Activated B cell treated with CpG ODN at 0.5 μM for 24 hours (primary cell): ENCODE measurements around the gene FILIP1. TPM values are rescaled to one million over a fixed set of nuclear protein-coding genes. Genes with fewer than 3 reads are reported as not detected.

ENCODE experiments used
- ATAC-seq: fragments of 200-7000 bp; cut with Tn5 transposase; one replicate; pipeline ENCODE4 v1.10.0; 2021; ENCODE audit warnings: low read depth, mild to moderate bottlenecking, moderate library complexity
- CTCF ChIA-PET: fragments of 350-600 bp; sonication (Branson Sonifier 250); formaldehyde crosslinking; loops from one replicate; lab custom pipeline; 2021; ENCODE audit warnings: antibody characterized with exemption; lab: Charles Lee
- POLR2A ChIA-PET: fragments of 350-600 bp; sonication (Branson Sonifier 250); formaldehyde crosslinking; loops from one replicate; lab custom pipeline; 2021; ENCODE audit warnings: antibody characterized with exemption; lab: Charles Lee
- DNase-seq: peaks from one replicate; pipeline ENCODE4 v3.0.0; 2022
- H3K27ac Mint-ChIP-seq: one replicate; pipeline ENCODE4 v1.8.0; 2020; ENCODE audit warnings: mixed read lengths
- H3K27me3 Mint-ChIP-seq: one replicate; pipeline ENCODE4 v1.8.0; 2021; ENCODE audit warnings: mixed read lengths
- H3K36me3 Mint-ChIP-seq: one replicate; pipeline ENCODE4 v1.8.0; 2021; ENCODE audit warnings: low read depth, mixed read lengths
- H3K4me1 Mint-ChIP-seq: one replicate; pipeline ENCODE4 v1.8.0; 2021; ENCODE audit warnings: mixed read lengths
- H3K4me3 Mint-ChIP-seq: one replicate; pipeline ENCODE4 v1.8.0; 2020; ENCODE audit warnings: mild to moderate bottlenecking, mixed read lengths
- H3K9me3 Mint-ChIP-seq: one replicate; pipeline ENCODE4 v1.8.0; 2020; ENCODE audit warnings: mixed read lengths
- intact Hi-C: fragments of 100-400 bp; cut with micrococcal nuclease; formaldehyde crosslinking; loops from one replicate; pipeline ENCODE4 v1.15.1; 2024
- total RNA-seq: library from RNA; stranded (reverse); gene quantifications from 2 replicates; pipeline ENCODE4 v1.2.3, GENCODE V29; 2022
- TF ChIP-seq, protein P1 (sequence below): fragments of 200-600 bp; IDR thresholded peaks from one replicate; pipeline ENCODE4 v1.8.0; 2022; ENCODE audit warnings: antibody characterized with exemption, mild to moderate bottlenecking

The FILIP1 gene
- total RNA-seq, 1 donor from 2014 or later, result not detected

DNA sequence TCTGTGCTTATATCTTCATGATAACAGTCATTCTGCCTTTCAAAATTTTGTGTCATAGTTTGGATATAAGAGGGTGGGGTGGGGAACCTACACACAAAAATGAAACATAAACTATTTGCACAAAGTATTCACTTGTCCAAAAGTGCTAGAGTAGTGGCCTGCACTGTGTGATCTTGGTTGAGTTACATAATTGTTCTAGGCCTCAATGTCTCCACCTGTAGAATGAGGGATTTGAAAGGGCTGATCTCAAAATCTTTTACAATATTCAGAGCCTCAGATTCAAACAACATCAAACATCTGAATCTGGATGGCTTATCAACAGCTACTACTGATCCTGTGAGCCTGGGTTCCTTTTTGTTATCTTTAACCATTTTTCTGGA, 144.7 kb downstream of the FILIP1 start:
- Mint-ChIP-seq H3K27ac (no peak overlapping the region), H3K4me3 (no peak overlapping the region), H3K36me3 (no peaks in the 10 kb centered on the region), H3K9me3 (no peaks in the 10 kb centered on the region), H3K4me1 (no peaks in the 10 kb centered on the region), H3K27me3 (peaks cover 35% of the 10 kb centered on the region)
- intact Hi-C loops, result no loop called here
- DNase-seq, result no peak
- TF ChIP-seq, protein P1, sequence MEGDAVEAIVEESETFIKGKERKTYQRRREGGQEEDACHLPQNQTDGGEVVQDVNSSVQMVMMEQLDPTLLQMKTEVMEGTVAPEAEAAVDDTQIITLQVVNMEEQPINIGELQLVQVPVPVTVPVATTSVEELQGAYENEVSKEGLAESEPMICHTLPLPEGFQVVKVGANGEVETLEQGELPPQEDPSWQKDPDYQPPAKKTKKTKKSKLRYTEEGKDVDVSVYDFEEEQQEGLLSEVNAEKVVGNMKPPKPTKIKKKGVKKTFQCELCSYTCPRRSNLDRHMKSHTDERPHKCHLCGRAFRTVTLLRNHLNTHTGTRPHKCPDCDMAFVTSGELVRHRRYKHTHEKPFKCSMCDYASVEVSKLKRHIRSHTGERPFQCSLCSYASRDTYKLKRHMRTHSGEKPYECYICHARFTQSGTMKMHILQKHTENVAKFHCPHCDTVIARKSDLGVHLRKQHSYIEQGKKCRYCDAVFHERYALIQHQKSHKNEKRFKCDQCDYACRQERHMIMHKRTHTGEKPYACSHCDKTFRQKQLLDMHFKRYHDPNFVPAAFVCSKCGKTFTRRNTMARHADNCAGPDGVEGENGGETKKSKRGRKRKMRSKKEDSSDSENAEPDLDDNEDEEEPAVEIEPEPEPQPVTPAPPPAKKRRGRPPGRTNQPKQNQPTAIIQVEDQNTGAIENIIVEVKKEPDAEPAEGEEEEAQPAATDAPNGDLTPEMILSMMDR, result no peak
- ChIA-PET POLR2A (no interaction called here), CTCF (no interaction called here)
- no peak for ATAC-seq

DNA sequence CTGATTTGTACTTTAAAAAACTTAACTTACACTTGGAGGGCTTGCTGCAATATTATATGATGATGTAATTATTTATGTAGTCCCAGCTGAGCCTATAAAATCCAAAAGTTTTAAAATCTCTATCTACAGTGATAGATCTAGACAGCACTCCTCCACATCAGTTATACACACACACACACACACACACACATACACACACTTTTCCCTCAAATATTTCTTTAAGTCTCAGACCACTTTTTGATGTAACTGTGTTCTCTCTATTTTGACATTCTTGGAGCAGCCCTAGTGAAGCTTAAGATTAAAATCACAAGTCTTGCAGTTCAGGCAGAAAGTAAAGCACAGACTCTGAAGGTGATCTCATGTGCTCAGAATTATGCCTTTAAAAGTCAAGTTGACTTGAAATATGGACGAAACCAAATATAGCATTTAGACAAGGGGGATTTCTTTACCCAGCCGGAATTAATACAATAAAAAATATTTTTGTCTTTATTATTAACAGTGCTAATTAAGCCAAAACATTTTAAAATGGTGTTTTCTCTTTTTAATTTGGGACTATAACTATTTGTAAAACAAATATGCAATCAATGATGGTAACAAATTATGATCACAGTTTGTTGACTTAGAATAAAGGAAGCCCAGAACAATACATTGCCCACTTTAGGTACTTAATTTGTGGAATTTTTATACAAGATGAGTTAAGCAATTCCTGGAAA, 145.5 kb downstream of the FILIP1 start:
- H3K27me3 Mint-ChIP-seq, result peaks cover 29% of the 10 kb centered on the region
- ATAC-seq (no peak), DNase-seq (no peak)
- H3K27ac Mint-ChIP-seq, result no peak overlapping the region
- no peaks in the 10 kb centered on the region for H3K4me1 Mint-ChIP-seq
- H3K9me3 Mint-ChIP-seq, result no peaks in the 10 kb centered on the region
- TF ChIP-seq, protein P1, result no peak
- CTCF ChIA-PET, result no interaction called here
- H3K36me3 Mint-ChIP-seq, result no peaks in the 10 kb centered on the region
- POLR2A ChIA-PET, result no interaction called here
- intact Hi-C loops, result no loop called here
- no peak overlapping the region for H3K4me3 Mint-ChIP-seq

DNA sequence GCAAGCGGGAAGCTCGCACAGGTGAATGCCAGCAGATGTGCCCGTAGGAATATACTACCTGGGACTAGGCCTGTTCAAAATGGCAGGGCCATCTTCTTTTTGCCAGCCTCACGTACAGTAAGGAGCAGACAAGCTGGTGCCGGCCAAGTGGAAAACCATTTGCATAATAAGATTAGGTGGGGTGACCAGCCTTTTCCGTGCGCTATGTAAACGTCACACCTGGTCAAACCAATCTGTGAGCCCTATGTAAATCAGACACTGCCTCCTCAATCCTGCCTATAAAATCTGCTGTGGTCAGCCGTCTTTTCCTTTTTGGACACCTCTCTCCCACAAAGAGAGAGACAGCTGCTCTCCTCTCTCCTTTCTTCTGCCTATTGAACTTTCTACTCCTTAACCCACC, 148.2 kb downstream of the FILIP1 start:
- CTCF ChIA-PET, result no interaction called here
- Mint-ChIP-seq H3K4me3 (no peak overlapping the region), H3K27me3 (peaks cover 21% of the 10 kb centered on the region), H3K36me3 (no peaks in the 10 kb centered on the region), H3K9me3 (no peaks in the 10 kb centered on the region), H3K4me1 (no peaks in the 10 kb centered on the region), H3K27ac (no peak overlapping the region)
- intact Hi-C loops, result no loop called here
- ATAC-seq (no peak), DNase-seq (no peak)
- TF ChIP-seq, protein P1, result no peak
- POLR2A ChIA-PET, result no interaction called here

DNA sequence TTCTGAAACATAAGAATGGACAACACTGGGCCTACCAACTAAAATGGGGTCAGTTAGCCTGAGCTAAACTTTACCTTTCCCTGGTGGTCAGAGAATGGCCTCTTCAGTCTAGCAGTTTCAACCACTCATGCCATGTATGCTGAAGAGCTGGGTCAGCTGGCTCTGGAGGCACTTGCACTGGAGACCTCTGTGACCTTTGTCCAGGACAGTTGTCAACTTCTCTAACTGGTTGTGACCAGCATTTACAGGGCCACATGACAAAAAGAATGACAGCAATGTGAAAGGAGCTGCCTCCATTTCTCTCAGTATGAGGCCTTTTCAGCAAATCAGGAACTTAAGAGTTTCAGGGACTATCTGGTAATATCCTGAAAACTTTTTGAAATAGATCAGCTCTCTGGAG, 149.1 kb downstream of the FILIP1 start:
- H3K27ac Mint-ChIP-seq, result no peak overlapping the region
- POLR2A ChIA-PET, result no interaction called here
- CTCF ChIA-PET, result interaction anchor here (0.6 kb wide), 1 partner anchor 532 kb away, joined by 3 read pairs; no protein-coding TSS in a partner anchor

GRCh38 chr6:75344021-75344420, 149.6 kb downstream of the FILIP1 start:
- ChIA-PET CTCF (no interaction called here), POLR2A (no interaction called here)
- no peak overlapping the region for H3K4me3 Mint-ChIP-seq
- H3K36me3 Mint-ChIP-seq, result no peaks in the 10 kb centered on the region
- no peaks in the 10 kb centered on the region for H3K4me1 Mint-ChIP-seq
- intact Hi-C loops, result no loop called here
- H3K27me3 Mint-ChIP-seq, result peaks cover 21% of the 10 kb centered on the region
- DNase-seq, result no peak
- no peaks in the 10 kb centered on the region for H3K9me3 Mint-ChIP-seq
- TF ChIP-seq, protein P1, result no peak
- no peak for ATAC-seq
- no peak overlapping the region for H3K27ac Mint-ChIP-seq

More for the DNA sequence above, 149.1 kb downstream of the FILIP1 start:
- H3K27me3 Mint-ChIP-seq, result peaks cover 21% of the 10 kb centered on the region
- no peak overlapping the region for H3K4me3 Mint-ChIP-seq
- TF ChIP-seq, protein P1, result no peak
- no peak for ATAC-seq
- no peaks in the 10 kb centered on the region for H3K4me1 Mint-ChIP-seq
- no peaks in the 10 kb centered on the region for H3K9me3 Mint-ChIP-seq
- intact Hi-C loops, result no loop called here
- no peak for DNase-seq
- no peaks in the 10 kb centered on the region for H3K36me3 Mint-ChIP-seq
